OCI-LY1 (cell line): ENCODE results near the gene NREP.
A peak's percentile ranks its signal among the peaks of the same experiment; 100 is the strongest.

Experiments
- H2AFZ ChIP-seq: fragments of 200-600 bp; sonication (generic), shearing (Covaris generic); 2 replicates; pipeline ENCODE4 v1.6.0; 2014; ENCODE audit warnings: antibody characterized with exemption, mild to moderate bottlenecking, low read length
- H3F3A ChIP-seq: fragments of 200-600 bp; sonication (generic), shearing (Covaris generic); 2 replicates; pipeline ENCODE4 v1.6.0; 2014; ENCODE audit warnings: mild to moderate bottlenecking, antibody characterized with exemption, low read length, moderate library complexity; ENCODE audit not compliant: insufficient read depth
- H3K27ac ChIP-seq: fragments of 200-600 bp; sonication (generic); 2 replicates; pipeline ENCODE4 v1.5.1; 2014; ENCODE audit warnings: low read length, mixed run types, mild to moderate bottlenecking, low read depth; ENCODE audit not compliant: poor library complexity, severe bottlenecking
- H3K27me3 ChIP-seq: fragments of 200-600 bp; sonication (generic); 2 replicates; pipeline ENCODE4 v1.6.0; 2014; ENCODE audit warnings: antibody characterized with exemption, mild to moderate bottlenecking, low read length, moderate library complexity; ENCODE audit not compliant: insufficient read depth
- H3K36me3 ChIP-seq: fragments of 200-600 bp; sonication (generic); 2 replicates; pipeline ENCODE4 v1.6.1; 2014; ENCODE audit warnings: mild to moderate bottlenecking, antibody characterized with exemption, low read length, moderate library complexity, mixed read lengths; ENCODE audit not compliant: insufficient read depth
- H3K4me1 ChIP-seq: fragments of 200-600 bp; sonication (generic); 2 replicates; pipeline ENCODE4 v1.5.1; 2014; ENCODE audit warnings: mild to moderate bottlenecking, low read length, moderate library complexity; ENCODE audit not compliant: insufficient read depth, severe bottlenecking
- H3K4me2 ChIP-seq: fragments of 200-600 bp; sonication (generic), shearing (Covaris generic); 2 replicates; pipeline ENCODE4 v1.6.1; 2014; ENCODE audit warnings: low read length
- H3K4me3 ChIP-seq: fragments of 200-600 bp; sonication (generic); 2 replicates; pipeline ENCODE4 v1.5.1; 2014; ENCODE audit warnings: low read length, low read depth, mild to moderate bottlenecking, mixed read lengths; ENCODE audit not compliant: poor library complexity, severe bottlenecking
- H3K79me2 ChIP-seq: fragments of 200-600 bp; shearing (Covaris generic); 2 replicates; pipeline ENCODE4 v1.6.1; 2016; ENCODE audit warnings: mixed run types, low read length, mixed read lengths; ENCODE audit not compliant: insufficient read depth
- H3K9ac ChIP-seq: fragments of 200-600 bp; sonication (generic), shearing (Covaris generic); 2 replicates; pipeline ENCODE4 v1.6.1; 2014; ENCODE audit warnings: mild to moderate bottlenecking, low read length, mixed read lengths
- H3K9me2 ChIP-seq: fragments of 200-600 bp; sonication (generic), shearing (Covaris generic); 2 replicates; pipeline ENCODE4 v1.6.1; 2014; ENCODE audit warnings: low read depth, mild to moderate bottlenecking, low read length, mixed read lengths
- H3K9me3 ChIP-seq: fragments of 200-600 bp; shearing (Covaris generic); 2 replicates; pipeline ENCODE4 v1.6.1; 2014; ENCODE audit warnings: low read length, mixed read lengths
- H4K20me1 ChIP-seq: fragments of 200-600 bp; sonication (generic), shearing (Covaris generic); 2 replicates; pipeline ENCODE4 v1.6.0; 2016; ENCODE audit warnings: mild to moderate bottlenecking, low read length; ENCODE audit not compliant: insufficient read depth
- CTCF ChIP-seq: fragments of 200-600 bp; sonication (generic), shearing (Covaris generic); IDR thresholded peaks from 2 replicates; pipeline ENCODE4 v1.5.1; 2017; ENCODE audit warnings: mild to moderate bottlenecking, antibody characterized with exemption, low read length, moderate library complexity, mixed read lengths
- EZH2 ChIP-seq: fragments of 200-600 bp; sonication (generic), shearing (Covaris generic); IDR thresholded peaks from 2 replicates; pipeline ENCODE4 v1.8.0; 2017; ENCODE audit warnings: borderline replicate concordance, mixed run types, mild to moderate bottlenecking, antibody characterized with exemption, low read length, moderate library complexity, mixed read lengths

NREP gene

GRCh38 chr5:111757355-111758283 is 625 bp upstream of the NREP start:
- Histone ChIP-seq H3K4me1 (peaks cover 35% of the 10 kb centered on the region), H3K79me2 (peaks cover 12% of the 10 kb centered on the region), H3K36me3 (peaks cover 15% of the 10 kb centered on the region), H4K20me1 (no peaks in the 10 kb centered on the region), H3K4me2 (peak overlapping the region; percentile 71), H2AFZ (peak overlapping the region; percentile 39; the same call in 1 of the 2 replicates), H3K27me3 (no peaks in the 10 kb centered on the region), H3K9ac (peak overlapping the region; percentile 92), H3K4me3 (peak overlapping the region; percentile 89), H3K9me2 (no peaks in the 10 kb centered on the region), H3K9me3 (no peaks in the 10 kb centered on the region), H3K27ac (peak overlapping the region; percentile 91), H3F3A (no peaks in the 10 kb centered on the region)
- no peak for TF ChIP-seq CTCF

- Histone ChIP-seq H3K9ac (peak overlapping the region; percentile 92), H3K27me3 (no peaks in the 10 kb centered on the region), H3K9me2 (no peaks in the 10 kb centered on the region), H3K36me3 (peaks cover 27% of the 10 kb centered on the region), H3K9me3 (no peaks in the 10 kb centered on the region), H3K4me2 (peak overlapping the region; percentile 71), H3K4me1 (peaks cover 35% of the 10 kb centered on the region), H4K20me1 (no peaks in the 10 kb centered on the region), H3K79me2 (peaks cover 12% of the 10 kb centered on the region), H2AFZ (no peak overlapping the region), H3F3A (no peaks in the 10 kb centered on the region), H3K4me3 (peak overlapping the region; percentile 89), H3K27ac (peak overlapping the region; percentile 91)
- TF ChIP-seq EZH2 (no peak), CTCF (no peak)
These were observed 1.0 kb downstream of the NREP start for GRCh38 chr5:111755942-111756381.

GRCh38 chr5:111755345-111755941 is 1.6 kb downstream of the NREP start:
- peak overlapping the region; percentile 92 for H3K9ac ChIP-seq
- H3K9me2 ChIP-seq, result no peaks in the 10 kb centered on the region
- H3K79me2 ChIP-seq, result peaks cover 12% of the 10 kb centered on the region
- H3K4me3 ChIP-seq, result peak overlapping the region; percentile 89
- H2AFZ ChIP-seq, result no peak overlapping the region
- H3K27ac ChIP-seq, result peak overlapping the region; percentile 91
- no peaks in the 10 kb centered on the region for H4K20me1 ChIP-seq
- H3K4me2 ChIP-seq, result peak overlapping the region; percentile 71
- no peaks in the 10 kb centered on the region for H3F3A ChIP-seq
- H3K27me3 ChIP-seq, result no peaks in the 10 kb centered on the region
- H3K36me3 ChIP-seq, result peaks cover 30% of the 10 kb centered on the region
- no peak for TF ChIP-seq EZH2
- H3K4me1 ChIP-seq, result peaks cover 35% of the 10 kb centered on the region
- no peaks in the 10 kb centered on the region for H3K9me3 ChIP-seq
